ENCODE data around the gene AMIGO3.
"Not testable (repeated sequence)": the region's sequence is repeated elsewhere in the genome, so short reads cannot be mapped to it uniquely, and the experiment has no call there.

AMIGO3 gene

DNA sequence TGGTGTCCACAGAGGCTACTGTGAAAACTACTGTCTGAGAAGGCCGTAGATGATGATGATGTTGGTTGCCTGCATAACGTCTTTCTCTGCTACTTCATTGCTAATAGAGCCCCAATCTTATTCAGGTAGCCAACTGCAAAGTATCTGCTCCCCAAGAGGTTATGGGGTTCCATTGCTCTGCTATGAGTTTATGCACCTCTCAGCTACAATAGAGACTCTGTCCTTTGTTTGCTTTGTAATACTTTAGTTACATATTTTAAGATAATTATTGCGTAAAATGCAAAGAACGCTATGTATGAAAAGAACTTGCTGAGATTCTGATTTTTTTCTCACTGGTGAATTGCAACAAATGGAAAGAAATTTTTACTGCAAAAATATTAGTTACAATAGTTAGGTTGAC is 32.0 kb upstream of the AMIGO3 start:
- FAIRE-seq (no peak), DNase-seq (ENCODE audit: insufficient read length, low spot score) (no peak)
- TF ChIP-seq, protein P1, sequence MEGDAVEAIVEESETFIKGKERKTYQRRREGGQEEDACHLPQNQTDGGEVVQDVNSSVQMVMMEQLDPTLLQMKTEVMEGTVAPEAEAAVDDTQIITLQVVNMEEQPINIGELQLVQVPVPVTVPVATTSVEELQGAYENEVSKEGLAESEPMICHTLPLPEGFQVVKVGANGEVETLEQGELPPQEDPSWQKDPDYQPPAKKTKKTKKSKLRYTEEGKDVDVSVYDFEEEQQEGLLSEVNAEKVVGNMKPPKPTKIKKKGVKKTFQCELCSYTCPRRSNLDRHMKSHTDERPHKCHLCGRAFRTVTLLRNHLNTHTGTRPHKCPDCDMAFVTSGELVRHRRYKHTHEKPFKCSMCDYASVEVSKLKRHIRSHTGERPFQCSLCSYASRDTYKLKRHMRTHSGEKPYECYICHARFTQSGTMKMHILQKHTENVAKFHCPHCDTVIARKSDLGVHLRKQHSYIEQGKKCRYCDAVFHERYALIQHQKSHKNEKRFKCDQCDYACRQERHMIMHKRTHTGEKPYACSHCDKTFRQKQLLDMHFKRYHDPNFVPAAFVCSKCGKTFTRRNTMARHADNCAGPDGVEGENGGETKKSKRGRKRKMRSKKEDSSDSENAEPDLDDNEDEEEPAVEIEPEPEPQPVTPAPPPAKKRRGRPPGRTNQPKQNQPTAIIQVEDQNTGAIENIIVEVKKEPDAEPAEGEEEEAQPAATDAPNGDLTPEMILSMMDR (IDR thresholded peaks at IDR 0.05; ENCODE audit: insufficient read depth, missing control alignments), result no peak

DNA sequence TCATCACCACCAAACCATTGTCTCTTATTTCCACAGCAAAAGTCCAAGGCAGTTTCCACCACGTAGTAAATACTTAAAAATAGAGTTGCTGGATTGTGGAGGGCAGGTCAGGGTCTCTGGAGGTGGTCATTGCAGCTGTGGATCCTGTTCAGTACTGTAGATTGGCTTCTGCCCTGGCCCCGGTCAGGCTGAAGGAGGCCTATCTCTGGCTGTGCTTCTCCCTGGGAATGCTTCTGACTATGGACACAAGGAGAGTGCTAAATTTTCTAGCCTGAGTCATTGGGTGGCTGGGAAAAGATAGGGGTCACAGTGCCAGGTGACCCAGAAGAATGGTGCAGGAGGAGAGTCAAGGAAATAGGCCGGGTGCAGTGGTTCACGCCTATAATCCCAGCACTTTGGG is 30.6 kb upstream of the AMIGO3 start:
- TF ChIP-seq, protein P1 (IDR thresholded peaks at IDR 0.05; ENCODE audit: insufficient read depth, missing control alignments), result no peak
- no peak for FAIRE-seq
- DNase-seq (ENCODE audit: insufficient read length, low spot score), result no peak

DNA sequence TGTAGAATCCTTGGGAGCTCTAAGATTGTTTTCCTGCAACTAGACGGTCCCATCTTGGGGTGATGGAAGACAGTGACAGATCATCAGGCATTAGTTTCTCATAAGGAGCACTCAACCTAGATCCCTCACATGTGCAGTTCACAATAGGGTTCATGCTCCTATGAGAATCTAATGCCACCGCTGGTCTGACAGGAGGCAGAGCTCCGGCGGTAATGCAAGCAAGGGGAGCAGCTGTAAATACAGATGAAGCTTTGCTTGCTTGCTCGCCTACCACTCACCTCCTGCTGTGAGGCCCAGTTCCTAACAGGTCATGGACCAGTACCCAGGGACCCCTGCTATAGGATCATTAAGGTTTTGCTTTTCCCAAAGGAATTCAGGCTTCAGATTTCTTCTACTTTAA is 29.4 kb upstream of the AMIGO3 start:
- FAIRE-seq, result not testable (repeated sequence)

DNA sequence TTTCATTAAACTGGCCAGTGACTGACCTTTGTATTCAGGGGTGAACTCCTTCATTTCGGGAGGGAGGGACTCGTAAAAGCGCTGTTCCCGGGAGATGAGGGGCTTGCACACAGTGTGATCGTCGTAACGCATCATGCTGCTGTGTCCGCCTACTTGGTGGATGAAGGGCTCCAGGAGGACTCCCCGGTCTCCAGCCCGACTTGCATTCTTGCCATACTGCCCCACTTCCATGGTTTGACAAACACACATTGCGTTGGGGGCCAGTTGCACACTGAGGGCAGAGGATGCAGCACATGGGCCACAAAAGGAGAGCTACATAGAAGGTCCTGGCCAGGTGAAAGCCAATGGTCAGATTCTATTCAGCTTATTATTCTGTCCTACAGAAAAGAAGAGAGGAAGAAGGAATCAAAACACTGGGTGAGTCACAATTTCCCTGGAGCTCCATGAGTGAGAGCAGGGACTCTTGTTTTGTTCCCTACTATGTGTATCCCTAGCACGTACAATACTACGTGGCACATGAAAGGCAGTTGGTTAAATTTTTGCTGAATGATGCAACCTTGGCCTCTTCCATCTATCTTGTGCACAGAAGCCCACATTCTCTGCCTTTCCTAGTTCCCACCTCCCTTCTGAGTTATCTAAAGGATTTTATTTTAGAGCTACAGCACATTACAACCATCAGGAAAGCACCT is 28.5 kb upstream of the AMIGO3 start:
- DNase-seq (ENCODE audit: insufficient read length, low spot score) (no peak), FAIRE-seq (no peak)
- TF ChIP-seq, protein P1 (IDR thresholded peaks at IDR 0.05; ENCODE audit: insufficient read depth, missing control alignments), result no peak

More for the DNA sequence above, 29.4 kb upstream of the AMIGO3 start:
- not testable (repeated sequence) for DNase-seq (ENCODE audit: insufficient read length, low spot score)

DNA sequence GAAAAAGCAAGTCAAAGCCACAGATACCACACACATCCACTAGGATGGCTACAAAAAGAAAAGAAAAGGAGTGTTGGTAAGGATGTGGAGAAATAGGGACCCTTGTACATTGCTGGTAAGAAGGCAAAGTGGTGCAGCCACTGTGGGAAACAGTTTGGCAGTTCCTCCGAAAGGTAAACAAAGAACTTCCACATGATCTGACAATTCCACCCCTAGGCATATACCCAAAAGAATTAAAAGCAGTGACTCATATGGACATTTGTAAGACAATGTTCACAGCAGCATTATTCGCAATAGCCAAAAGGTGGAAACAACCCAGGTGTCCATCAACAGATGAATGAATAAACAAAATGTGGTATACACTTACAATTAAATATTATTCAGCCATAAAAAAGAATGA is 26.5 kb upstream of the AMIGO3 start:
- TF ChIP-seq, protein P1 (IDR thresholded peaks at IDR 0.05; ENCODE audit: insufficient read depth, missing control alignments), result no peak
- DNase-seq (ENCODE audit: insufficient read length, low spot score), result no peak
- no peak for FAIRE-seq

DNA sequence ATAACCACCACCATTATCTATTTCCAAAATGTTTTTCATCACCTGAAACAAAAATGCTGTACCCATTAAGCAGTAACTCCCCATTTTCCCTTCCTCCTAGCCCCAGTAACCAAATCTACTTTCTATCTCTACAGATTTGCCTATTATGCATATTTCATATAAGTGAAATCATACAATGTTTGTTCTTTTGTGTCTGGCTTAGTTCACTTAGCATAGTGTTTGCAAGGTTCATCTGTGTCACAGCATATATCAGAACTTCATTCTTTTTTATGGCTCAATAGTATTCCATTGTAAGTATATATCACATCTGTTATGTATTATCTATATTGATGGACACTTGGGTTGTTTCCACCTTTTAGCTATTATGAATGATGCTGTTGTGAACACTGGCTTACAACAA is 20.9 kb upstream of the AMIGO3 start:
- TF ChIP-seq, protein P1 (IDR thresholded peaks at IDR 0.05; ENCODE audit: insufficient read depth, missing control alignments), result no peak
- no peak for DNase-seq (ENCODE audit: insufficient read length, low spot score)
- FAIRE-seq, result no peak

DNA sequence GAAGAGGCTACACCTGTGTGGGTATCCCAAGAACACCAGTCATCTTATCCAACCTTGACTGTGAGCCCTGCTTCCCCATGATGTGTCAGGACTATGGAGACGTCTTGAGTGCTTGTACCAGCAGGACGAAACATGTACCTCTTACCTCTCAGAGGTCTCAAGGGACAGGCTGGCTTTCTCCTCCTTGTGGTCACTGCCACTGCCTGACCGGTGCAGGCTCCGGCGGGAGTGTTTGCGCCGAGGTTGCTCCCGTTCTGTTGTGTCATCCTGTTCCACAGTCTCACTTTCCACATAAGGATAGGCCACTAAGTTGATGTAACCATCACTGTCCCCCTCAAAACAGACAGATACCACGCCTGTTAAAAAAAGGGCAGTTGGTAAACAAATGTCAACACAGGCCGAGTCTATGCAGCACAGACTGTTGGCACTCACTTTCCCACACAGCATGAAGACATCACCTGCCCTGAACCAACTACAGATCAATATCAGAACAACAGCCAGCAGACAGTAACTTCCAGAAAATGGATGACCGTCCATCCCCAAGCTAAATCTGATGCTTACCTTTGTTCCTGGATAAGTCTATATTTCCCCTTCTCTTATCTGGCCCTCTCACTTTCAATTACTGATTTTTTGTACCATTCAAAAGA is 18.7 kb upstream of the AMIGO3 start:
- TF ChIP-seq, protein P1 (IDR thresholded peaks at IDR 0.05; ENCODE audit: insufficient read depth, missing control alignments), result no peak
- FAIRE-seq (no peak), DNase-seq (ENCODE audit: insufficient read length, low spot score) (no peak)

All from D721Med (cell line).